ENCODE data around the gene SRBD1. TPM values are rescaled to one million over a fixed set of nuclear protein-coding genes. Genes with fewer than 3 reads are reported as not detected.

Gene SRBD1
- polyA plus RNA-seq, 1 donor (not counting 4 experiments of a cell fraction or from before 2014, with no cell fraction given), result 8.8 TPM

DNA sequence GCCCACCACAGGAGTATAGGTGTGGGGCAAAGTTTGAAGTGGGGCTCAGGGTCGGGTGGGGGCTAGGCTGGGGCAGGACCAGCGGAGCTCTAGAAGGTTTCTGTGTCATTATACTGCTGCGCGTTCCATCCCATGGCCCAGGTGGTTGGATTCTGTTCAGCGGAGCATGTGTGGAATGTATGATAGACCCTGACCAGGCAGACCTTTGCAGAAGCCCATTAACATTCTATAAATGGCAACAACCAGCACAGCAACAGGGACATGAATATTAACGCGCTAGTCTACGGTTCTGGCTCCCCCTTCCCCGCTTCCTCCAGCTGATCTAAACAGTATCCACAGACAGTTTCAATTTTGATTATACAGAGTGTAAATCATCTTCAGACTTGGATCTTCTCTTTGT, 36.3 kb upstream of the SRBD1 start:
- Histone ChIP-seq H2AFZ (ENCODE audit: control insufficient read depth, low read length) (no peak overlapping the region), H3K9me1 (ENCODE audit: control insufficient read depth, extremely low read depth, insufficient read depth, low read length) (no peaks in the 10 kb centered on the region), H3K9ac (ENCODE audit: control insufficient read depth, extremely low read depth, insufficient read depth, low read length) (no peak overlapping the region), H3K27ac (ENCODE audit: control insufficient read depth, insufficient read depth, low read length) (no peak overlapping the region), H3K36me3 (ENCODE audit: control insufficient read depth in 2 of 2, extremely low read depth in 1 of 2, insufficient read depth in 2 of 2, low read length in 2 of 2) (no peaks in the 10 kb centered on the region), H3K4me2 (ENCODE audit: control insufficient read depth, extremely low read depth, insufficient read depth, low read depth, low read length) (no peak overlapping the region), H3K4me1 (ENCODE audit: control insufficient read depth, extremely low read depth, insufficient read depth, low read length) (peaks cover 13% of the 10 kb centered on the region), H3K79me2 (ENCODE audit: control insufficient read depth, insufficient read depth, low read length) (no peaks in the 10 kb centered on the region), H3K4me3 (ENCODE audit: control insufficient read depth in 2 of 3, extremely low read depth in 1 of 3, insufficient read depth in 2 of 3, low read depth in 1 of 3, low read length in 3 of 3) (no peak overlapping the region), H3K9me3 (ENCODE audit: control insufficient read depth, low read depth, low read length) (no peaks in the 10 kb centered on the region), H3K27me3 (ENCODE audit: control insufficient read depth, extremely low read depth, insufficient read depth, low read length) (peaks cover 5% of the 10 kb centered on the region), H4K20me1 (ENCODE audit: control insufficient read depth, extremely low read depth, insufficient read depth, low read length) (no peaks in the 10 kb centered on the region)
- DNase-seq (ENCODE audit: low read depth, low spot score) (no peak), FAIRE-seq (no peak)
- dilution Hi-C loops (cut with MboI; ENCODE audit: extremely low pct_ligation_motif_present, low sequenced_read_pairs), result no loop called here
- TF ChIP-seq, protein P1, sequence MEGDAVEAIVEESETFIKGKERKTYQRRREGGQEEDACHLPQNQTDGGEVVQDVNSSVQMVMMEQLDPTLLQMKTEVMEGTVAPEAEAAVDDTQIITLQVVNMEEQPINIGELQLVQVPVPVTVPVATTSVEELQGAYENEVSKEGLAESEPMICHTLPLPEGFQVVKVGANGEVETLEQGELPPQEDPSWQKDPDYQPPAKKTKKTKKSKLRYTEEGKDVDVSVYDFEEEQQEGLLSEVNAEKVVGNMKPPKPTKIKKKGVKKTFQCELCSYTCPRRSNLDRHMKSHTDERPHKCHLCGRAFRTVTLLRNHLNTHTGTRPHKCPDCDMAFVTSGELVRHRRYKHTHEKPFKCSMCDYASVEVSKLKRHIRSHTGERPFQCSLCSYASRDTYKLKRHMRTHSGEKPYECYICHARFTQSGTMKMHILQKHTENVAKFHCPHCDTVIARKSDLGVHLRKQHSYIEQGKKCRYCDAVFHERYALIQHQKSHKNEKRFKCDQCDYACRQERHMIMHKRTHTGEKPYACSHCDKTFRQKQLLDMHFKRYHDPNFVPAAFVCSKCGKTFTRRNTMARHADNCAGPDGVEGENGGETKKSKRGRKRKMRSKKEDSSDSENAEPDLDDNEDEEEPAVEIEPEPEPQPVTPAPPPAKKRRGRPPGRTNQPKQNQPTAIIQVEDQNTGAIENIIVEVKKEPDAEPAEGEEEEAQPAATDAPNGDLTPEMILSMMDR (optimal IDR thresholded peaks at IDR 0.05 in 1 of 3, IDR thresholded peaks at IDR 0.05 in 1 of 3, conservative IDR thresholded peaks at IDR 0.05 in 1 of 3; ENCODE audit: extremely low read depth in 1 of 3, insufficient read depth in 2 of 3, low read length in 3 of 3), result no peak
- TF ChIP-seq EZH2 (IDR thresholded peaks at IDR 0.05; ENCODE audit: low read length), result no peak

DNA sequence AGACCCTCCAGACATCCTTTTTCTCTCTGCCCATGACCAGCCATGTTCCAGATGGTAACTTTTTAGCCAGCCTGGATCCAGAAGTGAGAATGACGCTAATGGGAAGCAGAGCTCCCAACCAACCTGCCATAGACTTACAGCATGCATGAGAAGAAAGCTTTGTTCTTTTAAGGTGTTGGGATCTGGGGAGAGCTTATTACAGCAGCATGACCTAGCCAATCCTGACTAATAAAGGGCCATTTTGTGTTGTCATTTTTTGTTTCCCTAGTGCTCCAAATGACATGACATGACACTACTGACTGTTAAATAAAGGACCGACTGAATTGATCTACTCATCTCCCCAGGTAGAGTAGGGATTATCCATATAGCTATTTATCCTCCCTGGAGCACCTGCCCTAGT, 35.2 kb upstream of the SRBD1 start:
- H3K27ac ChIP-seq (ENCODE audit: control insufficient read depth, insufficient read depth, low read length), result no peak overlapping the region
- no peak overlapping the region for H3K4me2 ChIP-seq (ENCODE audit: control insufficient read depth, extremely low read depth, insufficient read depth, low read depth, low read length)
- no peaks in the 10 kb centered on the region for H3K36me3 ChIP-seq (ENCODE audit: control insufficient read depth in 2 of 2, extremely low read depth in 1 of 2, insufficient read depth in 2 of 2, low read length in 2 of 2)
- DNase-seq (ENCODE audit: low read depth, low spot score) (no peak), FAIRE-seq (no peak)
- no peaks in the 10 kb centered on the region for H3K9me3 ChIP-seq (ENCODE audit: control insufficient read depth, low read depth, low read length)
- dilution Hi-C loops (cut with MboI; ENCODE audit: extremely low pct_ligation_motif_present, low sequenced_read_pairs), result no loop called here
- no peak overlapping the region for H3K4me3 ChIP-seq (ENCODE audit: control insufficient read depth in 2 of 3, extremely low read depth in 1 of 3, insufficient read depth in 2 of 3, low read depth in 1 of 3, low read length in 3 of 3)
- peaks cover 10% of the 10 kb centered on the region for H3K4me1 ChIP-seq (ENCODE audit: control insufficient read depth, extremely low read depth, insufficient read depth, low read length)
- H3K9me1 ChIP-seq (ENCODE audit: control insufficient read depth, extremely low read depth, insufficient read depth, low read length), result no peaks in the 10 kb centered on the region
- TF ChIP-seq EZH2 (IDR thresholded peaks at IDR 0.05; ENCODE audit: low read length), result no peak
- TF ChIP-seq, protein P1 (optimal IDR thresholded peaks at IDR 0.05 in 1 of 3, IDR thresholded peaks at IDR 0.05 in 1 of 3, conservative IDR thresholded peaks at IDR 0.05 in 1 of 3; ENCODE audit: extremely low read depth in 1 of 3, insufficient read depth in 2 of 3, low read length in 3 of 3), result no peak
- no peak overlapping the region for H3K9ac ChIP-seq (ENCODE audit: control insufficient read depth, extremely low read depth, insufficient read depth, low read length)
- no peaks in the 10 kb centered on the region for H3K79me2 ChIP-seq (ENCODE audit: control insufficient read depth, insufficient read depth, low read length)
- H2AFZ ChIP-seq (ENCODE audit: control insufficient read depth, low read length), result no peak overlapping the region
- H4K20me1 ChIP-seq (ENCODE audit: control insufficient read depth, extremely low read depth, insufficient read depth, low read length), result no peaks in the 10 kb centered on the region
- H3K27me3 ChIP-seq (ENCODE audit: control insufficient read depth, extremely low read depth, insufficient read depth, low read length), result peaks cover 5% of the 10 kb centered on the region
